ENCODE measurements around the gene GP9.
A peak's percentile ranks its signal among the peaks of the same experiment; 100 is the strongest.
"Not testable (repeated sequence)": the region's sequence is repeated elsewhere in the genome, so short reads cannot be mapped to it uniquely, and the experiment has no call there.

GP9 gene

GRCh38 chr3:129052675-129053074, 7.9 kb upstream of the GP9 start:
- DNase-seq = no peak

GRCh38 chr3:129054605-129055104, 5.9 kb upstream of the GP9 start:
- DNase-seq = no peak

GRCh38 chr3:129056451-129057173, 4.0 kb upstream of the GP9 start:
- no peak for DNase-seq

- no peak for DNase-seq
These were observed 3.3 kb upstream of the GP9 start for GRCh38 chr3:129057249-129057648.

- DNase-seq = no peak
These were observed 2.0 kb upstream of the GP9 start for GRCh38 chr3:129058441-129059200.

- no peak for DNase-seq
These were observed 1.1 kb upstream of the GP9 start for GRCh38 chr3:129059311-129059958.

GRCh38 chr3:129061023-129061887, 676 bp downstream of the GP9 start:
- DNase-seq = no peak

- DNase-seq = no peak
These were observed 1.6 kb downstream of the GP9 start for GRCh38 chr3:129061888-129062834.

GRCh38 chr3:129063091-129063640, 2.6 kb downstream of the GP9 start:
- no peak for DNase-seq

GRCh38 chr3:129063841-129064482, 3.4 kb downstream of the GP9 start:
- DNase-seq = no peak

- no peak for DNase-seq
These were observed 4.6 kb downstream of the GP9 start for GRCh38 chr3:129065016-129065719.

- no peak for DNase-seq
These were observed 5.1 kb downstream of the GP9 start for GRCh38 chr3:129065720-129066073.

GRCh38 chr3:129067719-129068118, 7.1 kb downstream of the GP9 start:
- DNase-seq = peak; percentile 15

GRCh38 chr3:129068291-129068886, 7.8 kb downstream of the GP9 start:
- no peak for DNase-seq

- DNase-seq = not testable (repeated sequence)
These were observed 8.9 kb downstream of the GP9 start for GRCh38 chr3:129069313-129070085.

- no peak for DNase-seq
These were observed 9.7 kb downstream of the GP9 start for GRCh38 chr3:129070086-129070885.

- DNase-seq = no peak
These were observed 16.6 kb downstream of the GP9 start for GRCh38 chr3:129077222-129077621.

- no peak for DNase-seq
These were observed 17.9 kb downstream of the GP9 start for GRCh38 chr3:129078510-129078909.

Measured in activated CD4-positive, alpha-beta T cell treated with anti-CD3 and anti-CD28 coated beads, Interleukin-2, amount 50 U/mL, for 16 hours (primary cell).